ENCODE results near the gene TBC1D23. TPM values are rescaled to one million over a fixed set of nuclear protein-coding genes. Genes with fewer than 3 reads are reported as not detected.

The TBC1D23 gene
- total RNA-seq, 1 donor from 2014 or later = 35.9 TPM

DNA sequence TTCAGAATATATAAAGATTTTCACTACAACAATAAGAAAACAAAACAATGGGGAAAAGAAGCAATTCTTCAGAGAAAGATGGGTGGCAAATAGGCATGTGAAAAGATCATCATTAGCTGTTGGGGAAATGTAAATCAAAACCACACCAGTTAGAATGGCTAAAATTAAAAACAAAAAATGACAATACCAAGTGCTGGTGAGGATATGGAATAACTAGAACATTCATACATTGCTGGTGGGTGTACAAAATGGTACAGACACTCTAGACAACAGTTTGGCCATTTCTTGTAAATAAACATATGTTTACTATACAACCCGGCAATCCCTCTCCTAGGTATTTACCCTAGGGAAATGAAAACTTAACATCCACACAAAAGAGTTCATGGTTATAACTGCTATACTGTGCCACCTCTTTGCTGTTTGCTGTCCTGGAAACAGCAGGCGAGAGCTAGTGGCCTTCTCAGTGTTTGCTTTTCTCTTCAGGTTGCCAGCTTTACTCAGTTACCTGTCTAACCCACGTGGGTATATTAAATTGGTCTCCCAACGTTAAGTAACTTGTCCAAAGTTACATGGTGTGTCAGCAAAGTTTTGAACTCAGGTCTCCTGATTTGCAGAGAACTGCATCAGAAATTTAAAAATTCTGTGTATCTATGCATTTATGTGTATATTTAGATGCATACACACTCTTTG is 69.2 kb downstream of the TBC1D23 start:
- Histone ChIP-seq H3K27ac (replicated peaks) (no peak overlapping the region), H3K36me3 (peaks cover 22% of the 10 kb centered on the region), H3K4me1 (peaks cover 8% of the 10 kb centered on the region), H3K9me3 (replicated peaks) (peaks cover 6% of the 10 kb centered on the region), H3K4me3 (no peak overlapping the region), H3K27me3 (ENCODE audit: low read depth) (no peaks in the 10 kb centered on the region)
- DNase-seq = no peak
- TF ChIP-seq, protein P1, sequence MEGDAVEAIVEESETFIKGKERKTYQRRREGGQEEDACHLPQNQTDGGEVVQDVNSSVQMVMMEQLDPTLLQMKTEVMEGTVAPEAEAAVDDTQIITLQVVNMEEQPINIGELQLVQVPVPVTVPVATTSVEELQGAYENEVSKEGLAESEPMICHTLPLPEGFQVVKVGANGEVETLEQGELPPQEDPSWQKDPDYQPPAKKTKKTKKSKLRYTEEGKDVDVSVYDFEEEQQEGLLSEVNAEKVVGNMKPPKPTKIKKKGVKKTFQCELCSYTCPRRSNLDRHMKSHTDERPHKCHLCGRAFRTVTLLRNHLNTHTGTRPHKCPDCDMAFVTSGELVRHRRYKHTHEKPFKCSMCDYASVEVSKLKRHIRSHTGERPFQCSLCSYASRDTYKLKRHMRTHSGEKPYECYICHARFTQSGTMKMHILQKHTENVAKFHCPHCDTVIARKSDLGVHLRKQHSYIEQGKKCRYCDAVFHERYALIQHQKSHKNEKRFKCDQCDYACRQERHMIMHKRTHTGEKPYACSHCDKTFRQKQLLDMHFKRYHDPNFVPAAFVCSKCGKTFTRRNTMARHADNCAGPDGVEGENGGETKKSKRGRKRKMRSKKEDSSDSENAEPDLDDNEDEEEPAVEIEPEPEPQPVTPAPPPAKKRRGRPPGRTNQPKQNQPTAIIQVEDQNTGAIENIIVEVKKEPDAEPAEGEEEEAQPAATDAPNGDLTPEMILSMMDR (IDR thresholded peaks at IDR 0.05; ENCODE audit: borderline replicate concordance) = no peak
- intact Hi-C loops (cut with micrococcal nuclease) = no loop called here

- H3K27ac ChIP-seq (replicated peaks) = no peak overlapping the region
- peaks cover 6% of the 10 kb centered on the region for H3K9me3 ChIP-seq (replicated peaks)
- intact Hi-C loops (cut with micrococcal nuclease) = no loop called here
- TF ChIP-seq, protein P1 (IDR thresholded peaks at IDR 0.05; ENCODE audit: borderline replicate concordance) = no peak
- H3K36me3 ChIP-seq = peaks cover 15% of the 10 kb centered on the region
- H3K4me1 ChIP-seq = peaks cover 15% of the 10 kb centered on the region
- DNase-seq = no peak
- no peak overlapping the region for H3K4me3 ChIP-seq
- H3K27me3 ChIP-seq (ENCODE audit: low read depth) = no peaks in the 10 kb centered on the region
Measured at GRCh38 chr3:100330651-100331050, 69.9 kb downstream of the TBC1D23 start.

GRCh38 chr3:100331660-100332059 is 70.9 kb downstream of the TBC1D23 start:
- intact Hi-C loops (cut with micrococcal nuclease) = no loop called here
- Histone ChIP-seq H3K27me3 (ENCODE audit: low read depth) (no peaks in the 10 kb centered on the region), H3K9me3 (replicated peaks) (peaks cover 6% of the 10 kb centered on the region), H3K4me3 (no peak overlapping the region), H3K4me1 (peaks cover 20% of the 10 kb centered on the region), H3K36me3 (peaks cover 8% of the 10 kb centered on the region), H3K27ac (replicated peaks) (no peak overlapping the region)
- TF ChIP-seq, protein P1 (IDR thresholded peaks at IDR 0.05; ENCODE audit: borderline replicate concordance) = no peak
- no peak for DNase-seq

DNA sequence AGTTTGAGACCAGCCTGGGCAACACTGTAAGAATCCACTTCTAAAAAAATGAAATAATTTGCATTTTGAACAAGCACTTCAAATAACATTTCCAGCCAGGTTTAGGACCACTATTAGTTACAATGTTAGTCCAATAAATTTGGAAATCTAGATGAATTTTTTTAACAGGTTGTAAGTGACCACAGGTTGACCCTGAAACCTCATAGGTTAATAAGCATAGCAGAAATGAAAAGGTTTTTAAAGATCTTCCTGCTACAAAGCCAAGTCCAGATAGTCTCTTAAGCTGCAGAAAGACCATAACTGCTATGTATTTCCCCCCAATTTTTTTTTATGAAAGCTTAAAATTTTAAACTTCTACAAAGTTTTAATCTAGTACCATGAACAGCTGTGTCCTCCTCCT is 72.3 kb downstream of the TBC1D23 start:
- no peak overlapping the region for H3K27ac ChIP-seq (replicated peaks)
- H3K4me1 ChIP-seq = peaks cover 20% of the 10 kb centered on the region
- H3K4me3 ChIP-seq = no peak overlapping the region
- no peaks in the 10 kb centered on the region for H3K9me3 ChIP-seq (replicated peaks)
- intact Hi-C loops (cut with micrococcal nuclease) = no loop called here
- DNase-seq = no peak
- H3K36me3 ChIP-seq = no peaks in the 10 kb centered on the region
- no peaks in the 10 kb centered on the region for H3K27me3 ChIP-seq (ENCODE audit: low read depth)
- TF ChIP-seq, protein P1 (IDR thresholded peaks at IDR 0.05; ENCODE audit: borderline replicate concordance) = no peak

DNA sequence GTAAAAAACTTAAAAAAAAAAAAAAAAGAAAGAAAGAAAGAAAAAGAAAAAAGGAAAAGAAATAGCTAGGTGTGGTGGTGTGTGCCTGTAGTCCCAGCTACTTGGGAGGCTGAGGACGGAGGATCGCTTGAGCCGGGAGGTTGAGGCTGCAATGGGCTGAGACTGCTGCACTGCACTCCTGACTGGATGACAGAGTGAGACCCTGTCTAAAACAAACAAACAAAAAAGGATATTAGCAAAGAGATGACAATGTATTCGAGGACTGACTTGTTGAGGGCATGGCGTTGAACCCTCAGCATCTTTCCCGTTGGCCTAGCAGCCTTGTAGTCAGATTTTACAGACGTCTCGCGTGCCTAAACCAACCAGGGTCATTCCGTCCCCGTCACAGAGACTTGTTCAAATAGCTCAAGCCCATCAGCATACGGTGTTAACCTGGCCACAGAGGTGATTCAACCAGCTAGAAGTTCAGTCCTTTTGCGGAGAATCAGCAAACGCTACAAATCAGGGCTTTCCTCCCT is 73.2 kb downstream of the TBC1D23 start:
- H3K4me3 ChIP-seq = peak overlapping the region; percentile 81
- H3K9me3 ChIP-seq (replicated peaks) = no peaks in the 10 kb centered on the region
- intact Hi-C loops (cut with micrococcal nuclease) = no loop called here
- no peaks in the 10 kb centered on the region for H3K27me3 ChIP-seq (ENCODE audit: low read depth)
- TF ChIP-seq, protein P1 (IDR thresholded peaks at IDR 0.05; ENCODE audit: borderline replicate concordance) = no peak
- peaks cover 20% of the 10 kb centered on the region for H3K4me1 ChIP-seq
- DNase-seq = no peak
- peak overlapping the region; percentile 94 for H3K27ac ChIP-seq (replicated peaks)
- H3K36me3 ChIP-seq = no peaks in the 10 kb centered on the region

Measured in left ventricle myocardium inferior (tissue), 1 donor.